BE2C (cell line): ENCODE measurements around the gene FLVCR2.

Experiments
- DNase-seq: peaks from one replicate; pipeline ENCODE4 v3.0.0-alpha.2; 2020
- H3K27me3 ChIP-seq: fragments of 250-450 bp; sonication (Bioruptor Pico); 2 replicates; pipeline ENCODE4 v1.5.1; 2020; ENCODE audit warnings: mild to moderate bottlenecking
- H3K36me3 ChIP-seq: fragments of 250-450 bp; sonication (Bioruptor Pico); 2 replicates; pipeline ENCODE4 v1.5.1; 2020; ENCODE audit warnings: mild to moderate bottlenecking
- H3K4me1 ChIP-seq: fragments of 250-450 bp; sonication (Bioruptor Pico); 2 replicates; pipeline ENCODE4 v1.5.1; 2020
- H3K4me3 ChIP-seq: 2 replicates; pipeline ENCODE4 v1.5.1; 2011; ENCODE audit warnings: low read depth, low read length
- H3K9me3 ChIP-seq: fragments of 250-450 bp; sonication (Bioruptor Pico); 2 replicates; pipeline ENCODE4 v1.5.1; 2020
- TF ChIP-seq, protein P1 (sequence below): IDR thresholded peaks from 2 replicates; pipeline ENCODE4 v1.5.1; 2012; ENCODE audit warnings: mild to moderate bottlenecking, low read depth, low read length

The FLVCR2 gene

DNA sequence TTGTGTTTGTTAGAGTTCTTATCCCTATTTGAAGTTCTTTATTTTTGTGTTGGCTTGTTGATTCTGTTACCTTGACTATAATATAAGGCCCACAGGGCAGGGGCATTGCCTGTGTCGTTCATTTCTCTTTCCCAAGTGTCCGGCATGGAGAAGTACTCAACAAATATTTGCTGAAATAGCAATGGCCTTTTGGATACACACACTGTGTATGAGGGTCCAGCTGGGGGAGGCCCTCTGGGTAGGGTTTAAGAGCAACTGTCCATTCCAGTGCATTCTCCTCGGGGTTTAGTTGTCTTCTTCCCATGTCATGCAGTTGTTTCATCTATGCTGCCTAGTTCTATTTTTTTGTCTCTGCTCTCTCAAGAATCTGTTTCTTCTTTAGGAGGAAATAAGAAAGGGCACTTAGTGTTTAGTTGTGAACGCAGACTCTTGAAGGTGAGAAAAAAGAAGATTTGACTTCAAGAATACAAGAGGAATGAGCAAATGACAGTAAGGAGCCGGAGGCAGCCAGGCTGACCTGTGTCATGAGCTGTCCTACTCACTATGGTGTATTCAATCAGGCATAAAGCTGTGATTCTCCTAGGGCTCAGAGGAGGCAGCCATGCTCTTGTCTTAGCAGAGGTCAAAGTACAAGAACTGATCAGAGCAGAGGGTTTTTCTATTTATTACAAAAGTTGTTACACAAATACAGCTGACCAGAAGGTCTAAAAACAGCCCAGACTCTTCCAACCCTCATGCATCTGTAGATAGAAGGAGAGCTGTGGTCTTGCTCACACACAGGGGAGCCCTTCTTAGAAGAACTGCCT, 72.0 kb downstream of the FLVCR2 start:
- H3K9me3 ChIP-seq = no peaks in the 10 kb centered on the region
- no peak overlapping the region for H3K4me3 ChIP-seq
- no peaks in the 10 kb centered on the region for H3K4me1 ChIP-seq
- DNase-seq = no peak
- H3K36me3 ChIP-seq = peaks cover 38% of the 10 kb centered on the region
- TF ChIP-seq, protein P1, sequence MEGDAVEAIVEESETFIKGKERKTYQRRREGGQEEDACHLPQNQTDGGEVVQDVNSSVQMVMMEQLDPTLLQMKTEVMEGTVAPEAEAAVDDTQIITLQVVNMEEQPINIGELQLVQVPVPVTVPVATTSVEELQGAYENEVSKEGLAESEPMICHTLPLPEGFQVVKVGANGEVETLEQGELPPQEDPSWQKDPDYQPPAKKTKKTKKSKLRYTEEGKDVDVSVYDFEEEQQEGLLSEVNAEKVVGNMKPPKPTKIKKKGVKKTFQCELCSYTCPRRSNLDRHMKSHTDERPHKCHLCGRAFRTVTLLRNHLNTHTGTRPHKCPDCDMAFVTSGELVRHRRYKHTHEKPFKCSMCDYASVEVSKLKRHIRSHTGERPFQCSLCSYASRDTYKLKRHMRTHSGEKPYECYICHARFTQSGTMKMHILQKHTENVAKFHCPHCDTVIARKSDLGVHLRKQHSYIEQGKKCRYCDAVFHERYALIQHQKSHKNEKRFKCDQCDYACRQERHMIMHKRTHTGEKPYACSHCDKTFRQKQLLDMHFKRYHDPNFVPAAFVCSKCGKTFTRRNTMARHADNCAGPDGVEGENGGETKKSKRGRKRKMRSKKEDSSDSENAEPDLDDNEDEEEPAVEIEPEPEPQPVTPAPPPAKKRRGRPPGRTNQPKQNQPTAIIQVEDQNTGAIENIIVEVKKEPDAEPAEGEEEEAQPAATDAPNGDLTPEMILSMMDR = no peak
- H3K27me3 ChIP-seq = no peaks in the 10 kb centered on the region

DNA sequence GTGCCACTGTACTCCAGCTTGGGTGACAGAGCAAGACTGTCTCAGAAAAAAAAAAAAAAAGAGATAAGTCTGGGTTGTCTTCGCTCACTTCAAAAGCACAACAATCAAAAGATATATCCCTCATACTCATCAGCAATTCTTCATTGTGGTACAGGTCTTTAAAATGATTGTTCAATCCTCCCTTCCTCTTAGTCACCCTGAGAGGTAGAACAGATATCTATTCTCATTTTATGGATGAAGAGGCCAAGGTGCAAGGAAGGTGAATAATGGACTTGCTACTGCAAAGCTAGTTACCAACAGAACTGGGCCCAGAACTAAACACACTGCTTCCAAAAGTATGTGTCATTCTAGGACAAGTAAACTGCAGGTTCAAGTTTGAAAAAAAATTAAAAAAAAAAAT, 75.1 kb downstream of the FLVCR2 start:
- TF ChIP-seq, protein P1 = no peak
- Histone ChIP-seq H3K4me3 (no peak overlapping the region), H3K9me3 (no peaks in the 10 kb centered on the region), H3K4me1 (no peaks in the 10 kb centered on the region), H3K27me3 (no peaks in the 10 kb centered on the region), H3K36me3 (peaks cover 38% of the 10 kb centered on the region)
- no peak for DNase-seq

DNA sequence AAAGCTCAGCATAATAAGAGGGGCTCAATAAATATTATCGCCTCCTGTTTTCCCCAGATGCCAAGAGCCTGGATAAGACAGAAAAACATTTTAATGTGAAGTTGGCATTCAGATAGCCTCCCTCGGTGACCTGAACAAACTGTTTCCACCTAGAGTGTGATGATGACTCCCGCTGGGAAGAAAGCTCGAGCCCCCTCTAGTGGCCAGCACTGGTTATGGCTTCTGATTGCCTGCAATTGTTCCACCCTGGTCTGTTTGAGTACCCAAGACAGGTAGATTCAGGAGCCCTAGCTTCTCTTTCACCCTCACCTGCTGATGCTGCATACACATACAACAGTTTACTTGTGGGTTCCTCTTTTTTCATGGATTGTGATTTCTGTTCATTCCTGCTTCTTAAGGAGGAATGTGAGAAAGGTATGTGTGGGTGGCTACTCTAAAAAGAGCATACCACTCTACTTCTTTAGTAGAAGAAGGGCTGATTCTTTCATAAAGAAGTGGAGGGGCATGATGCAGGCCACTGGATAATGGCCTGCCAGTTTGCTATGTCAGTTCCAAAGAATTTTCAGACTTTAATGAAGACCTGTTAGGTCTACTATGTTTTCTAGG, 75.8 kb downstream of the FLVCR2 start:
- DNase-seq = peak; percentile 75
- Histone ChIP-seq H3K27me3 (no peaks in the 10 kb centered on the region), H3K36me3 (peaks cover 36% of the 10 kb centered on the region), H3K9me3 (no peaks in the 10 kb centered on the region), H3K4me3 (no peak overlapping the region), H3K4me1 (no peaks in the 10 kb centered on the region)
- TF ChIP-seq, protein P1 = peak; percentile 99

DNA sequence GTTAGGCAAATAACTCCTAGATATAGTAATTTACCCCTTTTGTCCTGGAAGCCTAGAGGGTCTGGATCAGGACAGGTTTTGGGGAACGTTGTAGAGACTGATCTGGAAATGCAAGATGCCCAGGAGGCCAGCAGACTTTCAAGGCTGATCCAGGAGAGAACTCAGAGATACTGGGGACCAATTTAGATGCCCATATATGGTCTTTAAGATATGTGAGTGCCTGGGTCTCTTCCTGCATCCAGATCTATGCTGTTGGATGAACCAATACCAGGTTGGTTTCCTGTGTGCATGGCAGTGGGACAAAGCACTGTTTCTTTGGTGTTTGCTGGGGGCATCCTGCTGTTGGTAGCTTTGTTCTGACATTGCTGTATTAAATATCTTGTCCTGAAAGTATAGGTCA, 76.8 kb downstream of the FLVCR2 start:
- TF ChIP-seq, protein P1 = no peak
- H3K9me3 ChIP-seq = no peaks in the 10 kb centered on the region
- no peaks in the 10 kb centered on the region for H3K27me3 ChIP-seq
- no peaks in the 10 kb centered on the region for H3K4me1 ChIP-seq
- H3K4me3 ChIP-seq = no peak overlapping the region
- no peak for DNase-seq
- H3K36me3 ChIP-seq = peaks cover 27% of the 10 kb centered on the region

DNA sequence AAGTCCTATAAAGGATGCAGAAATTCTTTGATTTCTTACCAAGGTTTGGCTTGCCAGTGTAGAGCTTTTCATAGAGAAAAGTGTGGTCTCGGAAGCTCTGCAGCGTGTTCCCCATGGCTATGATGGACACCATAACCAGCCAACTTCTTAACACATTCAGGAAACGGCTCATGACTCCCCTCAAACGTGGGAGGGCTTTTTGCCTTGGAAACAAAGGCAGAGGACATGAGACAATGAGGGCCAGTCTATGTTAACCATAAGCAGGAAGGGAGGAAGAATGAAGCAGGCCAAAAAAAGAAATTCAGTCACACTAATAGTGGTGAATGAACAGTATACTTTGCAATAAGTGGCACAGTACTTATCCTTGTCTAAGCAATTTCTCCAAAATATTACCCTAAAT, 78.9 kb downstream of the FLVCR2 start:
- Histone ChIP-seq H3K27me3 (no peaks in the 10 kb centered on the region), H3K36me3 (peaks cover 8% of the 10 kb centered on the region), H3K4me1 (no peaks in the 10 kb centered on the region), H3K4me3 (no peak overlapping the region), H3K9me3 (no peaks in the 10 kb centered on the region)
- TF ChIP-seq, protein P1 = no peak
- DNase-seq = no peak

DNA sequence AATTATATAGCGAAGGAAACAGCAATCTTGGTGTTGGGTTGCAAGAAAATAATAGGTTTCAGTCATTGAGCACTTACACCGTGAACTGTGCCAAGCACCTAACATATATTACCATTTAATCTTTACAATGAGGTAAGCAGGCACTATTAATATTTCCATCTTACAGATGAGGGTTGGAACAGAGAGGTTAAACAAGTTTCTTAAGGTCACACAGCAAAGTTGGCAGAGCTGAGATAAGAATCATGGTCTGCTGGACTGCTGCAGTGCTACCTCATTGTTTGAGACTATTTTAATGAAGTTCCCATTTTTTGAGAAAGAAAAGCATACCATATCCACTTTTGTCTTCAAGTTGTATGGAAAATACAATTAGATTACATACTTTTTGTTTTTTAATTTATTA, 80.5 kb downstream of the FLVCR2 start:
- H3K4me1 ChIP-seq = no peaks in the 10 kb centered on the region
- no peak for DNase-seq
- no peaks in the 10 kb centered on the region for H3K9me3 ChIP-seq
- no peaks in the 10 kb centered on the region for H3K27me3 ChIP-seq
- H3K4me3 ChIP-seq = no peak overlapping the region
- H3K36me3 ChIP-seq = peaks cover 9% of the 10 kb centered on the region
- TF ChIP-seq, protein P1 = no peak
